Vagina (tissue), 2 donors: Measurements from ENCODE around the gene EPHA7. TPM values are rescaled to one million over a fixed set of nuclear protein-coding genes. Genes with fewer than 3 reads are reported as not detected.

Experiments
- DNase-seq, 2 donors: peaks; one replicate each; pipeline ENCODE4 v3.0.0-alpha.2; 2017; ENCODE audit errors: extremely low spot score in 2 of 2
- H3K27ac ChIP-seq: fragments of 200-600 bp; sonication (generic); one replicate; pipeline ENCODE4 v1.5.1; 2019
- H3K27me3 ChIP-seq: fragments of 200-600 bp; sonication (generic); one replicate; pipeline ENCODE4 v1.5.1; 2019
- H3K36me3 ChIP-seq, 2 donors: fragments of 200-600 bp; sonication (generic); one replicate each; pipeline ENCODE4 v1.5.1; 2017 to 2019
- H3K4me1 ChIP-seq: fragments of 200-600 bp; sonication (generic); one replicate; pipeline ENCODE4 v1.5.1; 2019
- H3K4me3 ChIP-seq, 2 donors: fragments of 200-600 bp; sonication (generic); 1 replicate in 1 of 2; 2 replicates in 1 of 2; pipeline ENCODE4 v1.5.1; 2016 to 2019
- H3K9me3 ChIP-seq: fragments of 200-600 bp; sonication (generic); one replicate; pipeline ENCODE4 v1.5.1; 2019
- CTCF ChIP-seq, 3 experiments: fragments of 450-650 bp in 2 of 3; fragments of 200-600 bp in 1 of 3; sonication (generic) in 1 of 3; IDR thresholded peaks; one replicate each; pipeline ENCODE4 v1.5.1; 2017 to 2019; ENCODE audit warnings: antibody characterized with exemption in 3 of 3, mild to moderate bottlenecking in 2 of 3, moderate library complexity in 2 of 3
- POLR2A ChIP-seq, 2 donors: fragments of 450-650 bp; IDR thresholded peaks; one replicate each; pipeline ENCODE4 v1.6.1; 2017; ENCODE audit warnings: antibody characterized with exemption in 2 of 2, mild to moderate bottlenecking in 2 of 2, moderate library complexity in 2 of 2
- POLR2AphosphoS5 ChIP-seq, 2 donors: sonication (generic); formaldehyde crosslinking; IDR thresholded peaks; one replicate each; pipeline ENCODE4 v1.9.0; 2017; ENCODE audit warnings: antibody characterized with exemption in 2 of 2, mild to moderate bottlenecking in 2 of 2, low read depth in 1 of 2; ENCODE audit not compliant: insufficient read depth in 1 of 2
- intact Hi-C: fragments of 100-400 bp; cut with DNase I; formaldehyde crosslinking; loops from one replicate; pipeline ENCODE4 v1.15.1; 2023
- total RNA-seq: library from RNA; depleted of rRNA; stranded (reverse); fragments of >200 nt; gene quantifications from one replicate; pipeline ENCODE4 v1.2.3, GENCODE V29; 2016

The EPHA7 gene
- total RNA-seq, 1 donor from 2014 or later = 2.7 TPM

- H3K9me3 ChIP-seq = no peaks in the 10 kb centered on the region
- no peak for DNase-seq
- H3K4me3 ChIP-seq = no peak overlapping the region
- no peak overlapping the region for H3K27ac ChIP-seq
- TF ChIP-seq POLR2AphosphoS5 (IDR thresholded peaks at IDR 0.05; ENCODE audit: insufficient read depth in 1 of 2, low read depth in 1 of 2) = no peak
- TF ChIP-seq POLR2A (IDR thresholded peaks at IDR 0.05) = no peak
- TF ChIP-seq CTCF (IDR thresholded peaks at IDR 0.05) = no peak
- no peaks in the 10 kb centered on the region for H3K27me3 ChIP-seq
- H3K36me3 ChIP-seq = no peaks in the 10 kb centered on the region
- no peaks in the 10 kb centered on the region for H3K4me1 ChIP-seq
- intact Hi-C loops = no loop called here
These were observed 208.5 kb downstream of the EPHA7 start for GRCh38 chr6:93210908-93211307.

GRCh38 chr6:93209358-93209757 lies 210.0 kb downstream of the EPHA7 start:
- Histone ChIP-seq H3K4me1 (no peaks in the 10 kb centered on the region), H3K27ac (no peak overlapping the region), H3K9me3 (no peaks in the 10 kb centered on the region), H3K4me3 (no peak overlapping the region), H3K27me3 (no peaks in the 10 kb centered on the region), H3K36me3 (no peaks in the 10 kb centered on the region)
- DNase-seq = no peak
- no peak for TF ChIP-seq CTCF (IDR thresholded peaks at IDR 0.05)
- TF ChIP-seq POLR2AphosphoS5 (IDR thresholded peaks at IDR 0.05; ENCODE audit: insufficient read depth in 1 of 2, low read depth in 1 of 2) = no peak
- no peak for TF ChIP-seq POLR2A (IDR thresholded peaks at IDR 0.05)
- intact Hi-C loops = no loop called here

GRCh38 chr6:93196406-93196970 lies 222.9 kb downstream of the EPHA7 start:
- TF ChIP-seq POLR2AphosphoS5 (IDR thresholded peaks at IDR 0.05; ENCODE audit: insufficient read depth in 1 of 2, low read depth in 1 of 2) (no peak), CTCF (IDR thresholded peaks at IDR 0.05) (no peak), POLR2A (IDR thresholded peaks at IDR 0.05) (no peak)
- no peaks in the 10 kb centered on the region for H3K9me3 ChIP-seq
- intact Hi-C loops = no loop called here
- H3K4me1 ChIP-seq = no peaks in the 10 kb centered on the region
- H3K27me3 ChIP-seq = no peaks in the 10 kb centered on the region
- H3K4me3 ChIP-seq = no peak overlapping the region
- H3K27ac ChIP-seq = no peak overlapping the region
- no peaks in the 10 kb centered on the region for H3K36me3 ChIP-seq
- DNase-seq = no peak

- no peaks in the 10 kb centered on the region for H3K27me3 ChIP-seq
- no peak for DNase-seq
- no peaks in the 10 kb centered on the region for H3K9me3 ChIP-seq
- TF ChIP-seq CTCF (IDR thresholded peaks at IDR 0.05) (no peak), POLR2A (IDR thresholded peaks at IDR 0.05) (no peak), POLR2AphosphoS5 (IDR thresholded peaks at IDR 0.05; ENCODE audit: insufficient read depth in 1 of 2, low read depth in 1 of 2) (no peak)
- H3K4me1 ChIP-seq = no peaks in the 10 kb centered on the region
- no peaks in the 10 kb centered on the region for H3K36me3 ChIP-seq
- intact Hi-C loops = no loop called here
- H3K4me3 ChIP-seq = no peak overlapping the region
- no peak overlapping the region for H3K27ac ChIP-seq
These were observed 224.9 kb downstream of the EPHA7 start for GRCh38 chr6:93194480-93194879.

- TF ChIP-seq POLR2AphosphoS5 (IDR thresholded peaks at IDR 0.05; ENCODE audit: insufficient read depth in 1 of 2, low read depth in 1 of 2) = no peak
- TF ChIP-seq CTCF (IDR thresholded peaks at IDR 0.05) = no peak
- no peak for TF ChIP-seq POLR2A (IDR thresholded peaks at IDR 0.05)
- intact Hi-C loops = no loop called here
These were observed 225.5 kb downstream of the EPHA7 start for GRCh38 chr6:93193868-93194267.

More at GRCh38 chr6:93193868-93194267, 225.5 kb downstream of the EPHA7 start:
- H3K9me3 ChIP-seq = no peaks in the 10 kb centered on the region
- H3K27me3 ChIP-seq = no peaks in the 10 kb centered on the region
- no peak for DNase-seq
- H3K27ac ChIP-seq = no peak overlapping the region
- no peaks in the 10 kb centered on the region for H3K4me1 ChIP-seq
- no peak overlapping the region for H3K4me3 ChIP-seq
- no peaks in the 10 kb centered on the region for H3K36me3 ChIP-seq
